ENCODE data around the gene NANP. TPM values are rescaled to one million over a fixed set of nuclear protein-coding genes. Genes with fewer than 3 reads are reported as not detected.
"Not testable (repeated sequence)": the region's sequence is repeated elsewhere in the genome, so short reads cannot be mapped to it uniquely, and the experiment has no call there.

Gene NANP
- total RNA-seq = 9.0 TPM

- peak; percentile 92 for DNase-seq
Observed at GRCh38 chr20:25623736-25624499, at the start of gene NANP. NANP (minus strand) TSS chr20:25624014; CDS start chr20:25623948, 66 bp downstream.

GRCh38 chr20:25672659-25673235, 48.9 kb upstream of the NANP start:
- no peak for DNase-seq

GRCh38 chr20:25669826-25670422, 46.1 kb upstream of the NANP start:
- DNase-seq = no peak

- no peak for DNase-seq
Observed at GRCh38 chr20:25668446-25668845, 44.6 kb upstream of the NANP start.

- no peak for DNase-seq
Observed at GRCh38 chr20:25659999-25660398, 36.2 kb upstream of the NANP start.

- DNase-seq = no peak
Observed at GRCh38 chr20:25654487-25654886, 30.7 kb upstream of the NANP start.

GRCh38 chr20:25652866-25653265, 29.1 kb upstream of the NANP start:
- DNase-seq = not testable (repeated sequence)

- no peak for DNase-seq
Observed at GRCh38 chr20:25644814-25645213, 21.0 kb upstream of the NANP start.

GRCh38 chr20:25643716-25644115, 19.9 kb upstream of the NANP start:
- no peak for DNase-seq

GRCh38 chr20:25637247-25637646, 13.4 kb upstream of the NANP start:
- no peak for DNase-seq

GRCh38 chr20:25632940-25633790, 9.4 kb upstream of the NANP start:
- DNase-seq = no peak

GRCh38 chr20:25630615-25631014, 6.8 kb upstream of the NANP start:
- DNase-seq = not testable (repeated sequence)

GRCh38 chr20:25629816-25630499, 6.1 kb upstream of the NANP start:
- DNase-seq = no peak

- no peak for DNase-seq
Observed at GRCh38 chr20:25626779-25627178, 3.0 kb upstream of the NANP start.

GRCh38 chr20:25624500-25624939, 706 bp upstream of the NANP start:
- DNase-seq = no peak

- DNase-seq = peak; percentile 34
Observed at GRCh38 chr20:25623225-25623735, 534 bp downstream of the NANP start.

- no peak for DNase-seq
Observed at GRCh38 chr20:25622450-25623224, 1.2 kb downstream of the NANP start.

GRCh38 chr20:25622049-25622448, 1.8 kb downstream of the NANP start:
- DNase-seq = no peak

GRCh38 chr20:25619514-25619913, 4.3 kb downstream of the NANP start:
- DNase-seq = no peak

- DNase-seq = no peak
Observed at GRCh38 chr20:25608774-25609173, 15.0 kb downstream of the NANP start.

GRCh38 chr20:25606094-25606695, 17.6 kb downstream of the NANP start:
- DNase-seq = no peak
